Peyer's patch (tissue), 4 donors: ENCODE data around the gene GPATCH11.

Source experiments
- CTCF ChIP-seq, 6 experiments: fragments of 450-650 bp in 4 of 6; fragments of 200-600 bp in 2 of 6; sonication (generic) in 1 of 6; IDR thresholded peaks; one replicate each; pipeline ENCODE4 v1.5.1; 2017 to 2019; ENCODE audit warnings: antibody characterized with exemption in 6 of 6, mild to moderate bottlenecking in 3 of 6, moderate library complexity in 1 of 6
- POLR2A ChIP-seq, 2 donors: fragments of 450-650 bp; IDR thresholded peaks; one replicate each; pipeline ENCODE4 v1.5.1; 2017; ENCODE audit warnings: antibody characterized with exemption in 2 of 2, mild to moderate bottlenecking in 2 of 2, moderate library complexity in 2 of 2

- no peak for TF ChIP-seq CTCF (IDR thresholded peaks at IDR 0.05)
- no peak for TF ChIP-seq POLR2A (IDR thresholded peaks at IDR 0.05)
Measured at GRCh38 chr2:37037771-37038170, 46.5 kb upstream of the GPATCH11 start.
